ENCODE measurements around the gene LFNG.

The LFNG gene

DNA sequence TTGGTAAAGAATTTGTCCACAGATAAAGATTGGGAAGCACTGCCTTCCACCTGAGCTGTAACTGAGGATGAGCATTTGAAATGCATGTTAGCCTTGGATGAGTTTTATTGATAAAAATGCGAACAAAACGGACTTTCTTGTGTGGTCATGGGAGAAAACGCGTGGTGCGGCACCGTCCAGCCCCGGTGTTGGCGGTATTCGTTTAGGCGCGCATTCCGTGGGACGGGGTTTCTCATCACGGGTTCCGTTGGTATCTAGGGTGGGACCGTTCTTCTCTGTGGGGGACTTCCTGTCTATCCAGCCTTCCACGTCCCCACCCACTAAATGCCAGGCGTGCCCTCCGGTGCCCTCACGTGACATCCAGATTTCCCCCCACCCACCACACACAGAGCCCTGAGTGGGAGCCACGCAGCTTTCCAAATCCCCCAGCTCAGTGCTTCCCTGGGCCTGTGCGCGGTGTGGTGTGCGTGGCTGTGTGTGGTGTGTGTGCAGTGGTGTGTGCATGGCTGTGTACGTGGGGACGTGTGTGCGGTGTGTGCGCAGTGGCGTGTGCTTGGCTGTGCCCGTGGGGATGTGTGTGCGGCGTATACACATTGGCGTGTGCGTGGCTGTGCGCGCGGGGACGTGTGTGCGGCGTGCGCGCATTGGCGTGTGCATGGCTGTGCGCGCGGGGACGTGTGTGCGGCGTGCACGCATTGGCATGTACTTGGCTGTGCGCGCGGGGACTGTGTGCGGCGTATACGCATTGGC, 57.3 kb downstream of the LFNG start:
- DNase-seq: no peak
